IPS DF 6.9 (cell line): ENCODE data around the gene GPC1.

Experiments
- DNase-seq: peaks from one replicate; pipeline ENCODE4 v3.0.0-alpha.2; 2013; ENCODE audit warnings: low read depth, low spot score
- H3K27ac ChIP-seq: one replicate; pipeline ENCODE4 v1.5.1; 2013; ENCODE audit warnings: low read length, control low read depth
- H3K27me3 ChIP-seq: 2 replicates; pipeline ENCODE4 v1.6.1; 2013; ENCODE audit warnings: mild to moderate bottlenecking, low read length; ENCODE audit not compliant: control insufficient read depth, insufficient read depth
- H3K36me3 ChIP-seq: 2 replicates; pipeline ENCODE4 v1.6.1; 2013; ENCODE audit warnings: low read length; ENCODE audit not compliant: control insufficient read depth, insufficient read depth
- H3K4me1 ChIP-seq: 2 replicates; pipeline ENCODE4 v1.6.1; 2013; ENCODE audit warnings: low read length; ENCODE audit not compliant: control insufficient read depth, insufficient read depth
- H3K4me3 ChIP-seq: 2 replicates; pipeline ENCODE4 v1.5.1; 2013; ENCODE audit warnings: mild to moderate bottlenecking, low read length
- H3K9me3 ChIP-seq: 2 replicates; pipeline ENCODE4 v1.6.1; 2013; ENCODE audit warnings: low read length, inconsistent platforms; ENCODE audit not compliant: control insufficient read depth, insufficient read depth
- WGBS: extraction: QIAGEN DNeasy Blood & Tissue Kit; methylation state at CpG from one replicate; pipeline ENCODE4 v1.1.7; 2013; ENCODE audit warnings: mixed read lengths, missing lambda C conversion rate; ENCODE audit not compliant: insufficient read length, insufficient coverage; 5-methylcytosine and 5-hydroxymethylcytosine counted together

Gene GPC1

DNA sequence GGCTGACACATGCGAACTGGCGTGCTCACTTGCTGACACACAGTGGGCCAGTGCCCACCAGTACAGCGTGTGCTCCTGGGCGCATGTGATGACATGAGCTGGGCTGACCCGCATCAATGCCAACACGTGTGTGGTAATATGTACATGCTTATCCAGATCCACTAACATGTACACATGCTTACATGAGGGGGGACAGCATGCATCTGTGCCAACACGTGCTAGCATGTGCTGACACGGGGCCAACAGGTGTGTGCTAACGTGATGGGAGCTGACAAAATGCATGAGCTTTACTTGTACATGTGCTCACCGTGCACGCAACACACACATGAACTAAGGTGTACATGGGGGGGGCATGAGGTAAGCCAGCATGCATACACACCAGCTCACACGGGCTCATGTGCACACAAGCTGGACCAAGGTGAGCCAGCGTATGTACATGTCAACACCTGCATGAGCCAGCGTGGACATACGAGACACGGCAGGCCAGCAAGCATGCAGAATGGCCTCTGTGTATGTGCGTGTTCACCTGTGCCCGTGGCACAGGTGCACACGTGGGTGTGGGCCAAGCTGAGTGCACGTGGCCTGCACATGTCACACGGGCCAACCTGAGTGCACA lies 28.5 kb downstream of the GPC1 start:
- H3K4me1 ChIP-seq: peaks cover under 1% of the 10 kb centered on the region; the same call in 1 of the 2 replicates
- no peak for DNase-seq
- no CpG with 5 or more reads among the region's 21 CpGs for WGBS
- no peak overlapping the region for H3K4me3 ChIP-seq
- no peaks in the 10 kb centered on the region for H3K27me3 ChIP-seq
- no peaks in the 10 kb centered on the region for H3K9me3 ChIP-seq
- peaks cover 9% of the 10 kb centered on the region for H3K36me3 ChIP-seq
- H3K27ac ChIP-seq: no peak overlapping the region

DNA sequence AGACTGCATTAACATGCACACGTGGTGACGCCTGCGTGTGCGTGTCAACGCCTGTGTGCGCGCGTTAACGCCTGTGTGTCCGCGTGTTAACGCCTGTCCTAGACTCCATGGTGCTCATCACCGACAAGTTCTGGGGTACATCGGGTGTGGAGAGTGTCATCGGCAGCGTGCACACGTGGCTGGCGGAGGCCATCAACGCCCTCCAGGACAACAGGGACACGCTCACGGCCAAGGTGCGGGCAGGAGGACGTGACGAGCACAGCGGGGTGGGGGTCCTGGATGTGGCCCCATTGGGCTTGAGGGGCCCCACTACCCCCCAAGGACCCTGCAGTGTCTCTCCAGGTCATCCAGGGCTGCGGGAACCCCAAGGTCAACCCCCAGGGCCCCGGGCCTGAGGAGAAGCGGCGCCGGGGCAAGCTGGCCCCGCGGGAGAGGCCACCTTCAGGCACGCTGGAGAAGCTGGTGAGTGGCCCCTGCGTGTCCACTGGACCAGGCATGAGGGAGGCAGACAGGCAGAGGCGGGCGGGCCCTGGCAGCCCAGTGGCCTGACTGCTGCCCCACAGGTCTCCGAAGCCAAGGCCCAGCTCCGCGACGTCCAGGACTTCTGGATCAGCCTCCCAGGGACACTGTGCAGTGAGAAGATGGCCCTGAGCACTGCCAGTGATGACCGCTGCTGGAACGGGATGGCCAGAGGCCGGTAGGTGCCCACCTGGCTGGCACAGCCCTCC lies 29.2 kb downstream of the GPC1 start:
- Histone ChIP-seq H3K36me3 (peaks cover 9% of the 10 kb centered on the region), H3K9me3 (no peaks in the 10 kb centered on the region), H3K27me3 (no peaks in the 10 kb centered on the region), H3K4me3 (no peak overlapping the region), H3K27ac (no peak overlapping the region), H3K4me1 (no peaks in the 10 kb centered on the region; the same call in 1 of the 2 replicates)
- no CpG with 5 or more reads among the region's 43 CpGs for WGBS
- DNase-seq: no peak

- Histone ChIP-seq H3K27me3 (no peaks in the 10 kb centered on the region), H3K4me1 (no peaks in the 10 kb centered on the region; the same call in 1 of the 2 replicates), H3K4me3 (no peak overlapping the region), H3K27ac (no peak overlapping the region), H3K36me3 (peaks cover 9% of the 10 kb centered on the region), H3K9me3 (no peaks in the 10 kb centered on the region)
- WGBS: no CpG with 5 or more reads among the region's 22 CpGs
- no peak for DNase-seq
Observed at GRCh38 chr2:240465268-240465764, 29.9 kb downstream of the GPC1 start.

GRCh38 chr2:240465765-240466578 lies 30.5 kb downstream of the GPC1 start:
- peaks cover 9% of the 10 kb centered on the region for H3K36me3 ChIP-seq
- H3K4me1 ChIP-seq: no peaks in the 10 kb centered on the region; the same call in 1 of the 2 replicates
- H3K27me3 ChIP-seq: no peaks in the 10 kb centered on the region
- no peaks in the 10 kb centered on the region for H3K9me3 ChIP-seq
- WGBS: no CpG with 5 or more reads among the region's 28 CpGs
- H3K27ac ChIP-seq: no peak overlapping the region
- no peak overlapping the region for H3K4me3 ChIP-seq
- no peak for DNase-seq

DNA sequence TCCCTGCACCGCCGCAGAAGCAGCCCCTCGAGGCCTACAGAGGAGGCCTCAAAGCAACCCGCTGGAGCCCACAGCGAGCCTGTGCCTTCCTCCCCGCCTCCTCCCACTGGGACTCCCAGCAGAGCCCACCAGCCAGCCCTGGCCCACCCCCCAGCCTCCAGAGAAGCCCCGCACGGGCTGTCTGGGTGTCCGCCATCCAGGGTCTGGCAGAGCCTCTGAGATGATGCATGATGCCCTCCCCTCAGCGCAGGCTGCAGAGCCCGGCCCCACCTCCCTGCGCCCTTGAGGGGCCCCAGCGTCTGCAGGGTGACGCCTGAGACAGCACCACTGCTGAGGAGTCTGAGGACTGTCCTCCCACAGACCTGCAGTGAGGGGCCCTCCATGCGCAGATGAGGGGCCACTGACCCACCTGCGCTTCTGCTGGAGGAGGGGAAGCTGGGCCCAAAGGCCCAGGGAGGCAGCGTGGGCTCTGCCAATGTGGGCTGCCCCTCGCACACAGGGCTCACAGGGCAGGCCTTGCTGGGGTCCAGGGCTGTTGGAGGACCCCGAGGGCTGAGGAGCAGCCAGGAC lies 31.2 kb downstream of the GPC1 start:
- WGBS: no CpG with 5 or more reads among the region's 19 CpGs
- no peak overlapping the region for H3K27ac ChIP-seq
- H3K4me1 ChIP-seq: no peaks in the 10 kb centered on the region; the same call in 1 of the 2 replicates
- no peaks in the 10 kb centered on the region for H3K27me3 ChIP-seq
- H3K4me3 ChIP-seq: no peak overlapping the region
- peaks cover 9% of the 10 kb centered on the region for H3K36me3 ChIP-seq
- no peak for DNase-seq
- H3K9me3 ChIP-seq: no peaks in the 10 kb centered on the region

DNA sequence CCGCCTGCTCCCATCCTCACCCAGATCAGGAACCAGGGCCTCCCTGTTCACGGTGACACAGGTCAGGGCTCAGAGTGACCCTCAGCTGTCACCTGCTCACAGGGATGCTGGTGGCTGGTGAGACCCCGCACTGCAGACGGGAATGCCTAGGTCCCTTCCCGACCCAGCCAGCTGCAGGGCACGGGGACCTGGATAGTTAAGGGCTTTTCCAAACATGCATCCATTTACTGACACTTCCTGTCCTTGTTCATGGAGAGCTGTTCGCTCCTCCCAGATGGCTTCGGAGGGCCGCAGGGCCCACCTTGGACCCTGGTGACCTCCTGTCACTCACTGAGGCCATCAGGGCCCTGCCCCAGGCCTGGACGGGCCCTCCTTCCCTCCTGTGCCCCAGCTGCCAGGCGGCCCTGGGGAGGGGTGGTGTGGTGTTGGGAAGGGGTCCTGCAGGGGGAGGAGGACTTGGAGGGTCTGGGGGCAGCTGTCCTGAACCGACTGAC lies 31.7 kb downstream of the GPC1 start:
- no peaks in the 10 kb centered on the region; the same call in 1 of the 2 replicates for H3K4me1 ChIP-seq
- DNase-seq: no peak
- H3K27ac ChIP-seq: no peak overlapping the region
- H3K36me3 ChIP-seq: peaks cover 9% of the 10 kb centered on the region
- no CpG with 5 or more reads among the region's 12 CpGs for WGBS
- no peaks in the 10 kb centered on the region for H3K9me3 ChIP-seq
- no peaks in the 10 kb centered on the region for H3K27me3 ChIP-seq
- no peak overlapping the region for H3K4me3 ChIP-seq

GRCh38 chr2:240467659-240468302 lies 32.3 kb downstream of the GPC1 start:
- no peaks in the 10 kb centered on the region for H3K27me3 ChIP-seq
- peaks cover 9% of the 10 kb centered on the region for H3K36me3 ChIP-seq
- no CpG with 5 or more reads among the region's 22 CpGs for WGBS
- H3K4me3 ChIP-seq: no peak overlapping the region
- no peak overlapping the region for H3K27ac ChIP-seq
- no peak for DNase-seq
- no peaks in the 10 kb centered on the region; the same call in 1 of the 2 replicates for H3K4me1 ChIP-seq
- H3K9me3 ChIP-seq: no peaks in the 10 kb centered on the region

DNA sequence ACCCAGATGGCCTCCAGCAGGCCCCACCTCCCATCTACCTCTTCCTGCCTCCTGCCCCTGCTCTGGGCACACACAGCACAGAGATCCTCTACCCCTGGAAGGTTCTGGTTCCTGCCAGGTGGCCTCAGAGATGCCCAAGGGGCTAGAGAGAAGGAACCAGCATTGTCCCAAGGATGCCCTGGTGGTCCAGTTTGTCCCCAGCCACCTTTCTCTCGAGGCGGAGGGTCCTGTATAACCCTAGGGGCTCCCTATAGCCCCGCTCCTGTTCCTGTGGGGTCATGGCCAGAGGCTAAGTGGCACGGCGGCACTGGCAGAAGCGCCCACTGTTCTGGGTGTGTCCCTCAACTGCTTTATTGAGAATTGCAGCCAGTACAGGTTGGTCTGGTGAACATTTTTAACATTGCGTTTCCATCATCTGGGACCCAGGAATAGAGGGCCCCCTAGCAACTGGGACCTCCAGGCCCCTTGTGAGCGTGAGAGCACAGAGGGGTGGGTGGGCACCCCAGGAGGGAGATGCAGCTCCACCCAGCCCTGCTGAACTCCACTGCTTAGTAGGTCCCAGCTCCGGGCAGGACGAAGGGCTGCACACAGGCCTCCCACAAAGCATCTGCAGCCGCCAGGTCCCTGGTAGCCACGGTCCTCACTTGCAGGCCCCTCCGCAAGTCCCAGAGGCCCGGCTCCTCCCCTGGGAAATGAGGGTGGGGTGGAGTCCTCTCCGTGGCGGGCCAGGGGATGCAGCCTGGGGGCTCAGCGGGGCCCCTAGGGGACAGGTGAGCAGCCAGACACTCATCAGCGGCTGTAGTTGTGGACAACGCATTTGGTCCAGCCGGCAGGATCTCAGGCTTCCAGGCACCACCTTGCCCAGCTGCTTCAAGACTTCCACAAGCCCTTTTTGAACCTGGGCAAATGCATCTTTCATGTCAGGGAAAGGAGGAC lies 33.1 kb downstream of the GPC1 start:
- no peaks in the 10 kb centered on the region for H3K9me3 ChIP-seq
- no peak for DNase-seq
- H3K4me1 ChIP-seq: no peaks in the 10 kb centered on the region; the same call in 1 of the 2 replicates
- no peak overlapping the region for H3K27ac ChIP-seq
- H3K4me3 ChIP-seq: no peak overlapping the region
- peaks cover 8% of the 10 kb centered on the region for H3K36me3 ChIP-seq
- no peaks in the 10 kb centered on the region for H3K27me3 ChIP-seq
- no CpG with 5 or more reads among the region's 20 CpGs for WGBS

DNA sequence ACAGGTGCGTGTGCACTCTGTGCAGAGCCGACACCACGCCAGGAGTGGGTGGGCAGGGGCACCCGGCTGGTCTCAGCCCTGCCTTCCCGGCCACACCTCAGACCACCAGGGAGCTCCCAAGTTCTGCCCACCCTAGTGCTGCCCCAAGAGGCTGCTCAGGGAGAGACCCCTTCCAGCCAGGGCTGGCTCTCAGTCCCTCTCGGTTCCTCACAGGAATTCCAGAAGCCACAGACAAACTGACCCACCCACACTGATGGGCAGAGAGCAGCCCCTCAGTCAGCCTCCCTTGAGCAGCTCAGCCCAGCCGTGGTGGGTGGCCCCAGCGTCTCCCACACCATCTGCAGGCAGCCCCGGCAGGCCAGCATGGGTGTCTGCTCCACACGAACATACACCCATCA lies 33.8 kb downstream of the GPC1 start:
- Histone ChIP-seq H3K27me3 (no peaks in the 10 kb centered on the region), H3K9me3 (no peaks in the 10 kb centered on the region), H3K36me3 (peaks cover 2% of the 10 kb centered on the region), H3K4me1 (no peaks in the 10 kb centered on the region; the same call in 1 of the 2 replicates), H3K4me3 (no peak overlapping the region), H3K27ac (no peak overlapping the region)
- no peak for DNase-seq
- no CpG with 5 or more reads among the region's 10 CpGs for WGBS
